Measurements from ENCODE around the gene LBHD2. TPM values are rescaled to one million over a fixed set of nuclear protein-coding genes. Genes with fewer than 3 reads are reported as not detected.

The LBHD2 gene
- total and polyA plus RNA-seq, 2 of the 13 experiments (the other 11 are each of a cell fraction or from before 2014, with no cell fraction given), result 0.67 to 1.00 TPM

- TF ChIP-seq EP300 (IDR thresholded peaks at IDR 0.05; ENCODE audit: low read depth in 2 of 2, low read length in 2 of 2) (peak; percentile 72 to 90; a peak in 3 of 4 replicates), EP300 (CRISPR knock-in tag; IDR thresholded peaks at IDR 0.05; ENCODE audit: borderline replicate concordance) (peak; percentile 77; the same call in 1 of the 2 replicates), FOSL2 (CRISPR knock-in tag; IDR thresholded peaks at IDR 0.05) (peak; percentile 75), ZNF124 (CRISPR knock-in tag; IDR thresholded peaks at IDR 0.05) (peak; percentile 82; the same call in 1 of the 2 replicates), JARID2 (CRISPR knock-in tag; IDR thresholded peaks at IDR 0.05; ENCODE audit: insufficient replicate concordance) (no peak), FOXC1 (CRISPR knock-in tag; IDR thresholded peaks at IDR 0.05; ENCODE audit: borderline replicate concordance) (peak; percentile 59; the same call in 1 of the 2 replicates), ARNT2 (CRISPR knock-in tag; IDR thresholded peaks at IDR 0.05; ENCODE audit: low read depth) (no peak; the same call in 1 of the 2 replicates), ZNF274 (CRISPR knock-in tag; IDR thresholded peaks at IDR 0.05) (peak; percentile 76; the same call in 1 of the 2 replicates), BRF2 (CRISPR knock-in tag; IDR thresholded peaks at IDR 0.05) (no peak; the same call in 1 of the 2 replicates), ZNF563 (CRISPR knock-in tag; IDR thresholded peaks at IDR 0.05) (peak; percentile 52), ZNF17 (CRISPR knock-in tag; IDR thresholded peaks at IDR 0.05) (no peak), MIER2 (CRISPR knock-in tag; IDR thresholded peaks at IDR 0.05) (0 out of 2 replicates have a peak, but pooled peaks have one; percentile 23), NKX3-1 (CRISPR knock-in tag; IDR thresholded peaks at IDR 0.05) (no peak; the same call in 1 of the 2 replicates), ZNF382 (CRISPR knock-in tag; IDR thresholded peaks at IDR 0.05; ENCODE audit: borderline replicate concordance) (no peak), KDM4B (CRISPR knock-in tag; IDR thresholded peaks at IDR 0.05) (no peak), MAFG (CRISPR knock-in tag; IDR thresholded peaks at IDR 0.05) (no peak)
- TF ChIP-seq, protein P1, sequence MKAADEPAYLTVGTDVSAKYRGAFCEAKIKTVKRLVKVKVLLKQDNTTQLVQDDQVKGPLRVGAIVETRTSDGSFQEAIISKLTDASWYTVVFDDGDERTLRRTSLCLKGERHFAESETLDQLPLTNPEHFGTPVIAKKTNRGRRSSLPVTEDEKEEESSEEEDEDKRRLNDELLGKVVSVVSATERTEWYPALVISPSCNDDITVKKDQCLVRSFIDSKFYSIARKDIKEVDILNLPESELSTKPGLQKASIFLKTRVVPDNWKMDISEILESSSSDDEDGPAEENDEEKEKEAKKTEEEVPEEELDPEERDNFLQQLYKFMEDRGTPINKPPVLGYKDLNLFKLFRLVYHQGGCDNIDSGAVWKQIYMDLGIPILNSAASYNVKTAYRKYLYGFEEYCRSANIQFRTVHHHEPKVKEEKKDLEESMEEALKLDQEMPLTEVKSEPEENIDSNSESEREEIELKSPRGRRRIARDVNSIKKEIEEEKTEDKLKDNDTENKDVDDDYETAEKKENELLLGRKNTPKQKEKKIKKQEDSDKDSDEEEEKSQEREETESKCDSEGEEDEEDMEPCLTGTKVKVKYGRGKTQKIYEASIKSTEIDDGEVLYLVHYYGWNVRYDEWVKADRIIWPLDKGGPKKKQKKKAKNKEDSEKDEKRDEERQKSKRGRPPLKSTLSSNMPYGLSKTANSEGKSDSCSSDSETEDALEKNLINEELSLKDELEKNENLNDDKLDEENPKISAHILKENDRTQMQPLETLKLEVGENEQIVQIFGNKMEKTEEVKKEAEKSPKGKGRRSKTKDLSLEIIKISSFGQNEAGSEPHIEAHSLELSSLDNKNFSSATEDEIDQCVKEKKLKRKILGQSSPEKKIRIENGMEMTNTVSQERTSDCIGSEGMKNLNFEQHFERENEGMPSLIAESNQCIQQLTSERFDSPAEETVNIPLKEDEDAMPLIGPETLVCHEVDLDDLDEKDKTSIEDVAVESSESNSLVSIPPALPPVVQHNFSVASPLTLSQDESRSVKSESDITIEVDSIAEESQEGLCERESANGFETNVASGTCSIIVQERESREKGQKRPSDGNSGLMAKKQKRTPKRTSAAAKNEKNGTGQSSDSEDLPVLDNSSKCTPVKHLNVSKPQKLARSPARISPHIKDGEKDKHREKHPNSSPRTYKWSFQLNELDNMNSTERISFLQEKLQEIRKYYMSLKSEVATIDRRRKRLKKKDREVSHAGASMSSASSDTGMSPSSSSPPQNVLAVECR (CRISPR knock-in tag; IDR thresholded peaks at IDR 0.05; ENCODE audit: borderline replicate concordance), result peak; percentile 89
- TF ChIP-seq, protein P2, sequence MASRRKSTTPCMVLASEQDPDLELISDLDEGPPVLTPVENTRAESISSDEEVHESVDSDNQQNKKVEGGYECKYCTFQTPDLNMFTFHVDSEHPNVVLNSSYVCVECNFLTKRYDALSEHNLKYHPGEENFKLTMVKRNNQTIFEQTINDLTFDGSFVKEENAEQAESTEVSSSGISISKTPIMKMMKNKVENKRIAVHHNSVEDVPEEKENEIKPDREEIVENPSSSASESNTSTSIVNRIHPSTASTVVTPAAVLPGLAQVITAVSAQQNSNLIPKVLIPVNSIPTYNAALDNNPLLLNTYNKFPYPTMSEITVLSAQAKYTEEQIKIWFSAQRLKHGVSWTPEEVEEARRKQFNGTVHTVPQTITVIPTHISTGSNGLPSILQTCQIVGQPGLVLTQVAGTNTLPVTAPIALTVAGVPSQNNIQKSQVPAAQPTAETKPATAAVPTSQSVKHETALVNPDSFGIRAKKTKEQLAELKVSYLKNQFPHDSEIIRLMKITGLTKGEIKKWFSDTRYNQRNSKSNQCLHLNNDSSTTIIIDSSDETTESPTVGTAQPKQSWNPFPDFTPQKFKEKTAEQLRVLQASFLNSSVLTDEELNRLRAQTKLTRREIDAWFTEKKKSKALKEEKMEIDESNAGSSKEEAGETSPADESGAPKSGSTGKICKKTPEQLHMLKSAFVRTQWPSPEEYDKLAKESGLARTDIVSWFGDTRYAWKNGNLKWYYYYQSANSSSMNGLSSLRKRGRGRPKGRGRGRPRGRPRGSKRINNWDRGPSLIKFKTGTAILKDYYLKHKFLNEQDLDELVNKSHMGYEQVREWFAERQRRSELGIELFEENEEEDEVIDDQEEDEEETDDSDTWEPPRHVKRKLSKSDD (CRISPR knock-in tag; IDR thresholded peaks at IDR 0.05; ENCODE audit: low read depth), result peak; percentile 33; the same call in 1 of the 2 replicates
Measured at GRCh38 chr14:103100281-103101121, 16.5 kb downstream of the LBHD2 start (continued).
